Activated CD4-positive, alpha-beta memory T cell treated with anti-CD3 and anti-CD28 coated beads for 36 hours (primary cell): ENCODE data around the gene IGFN1. TPM values are rescaled to one million over a fixed set of nuclear protein-coding genes. Genes with fewer than 3 reads are reported as not detected.
A peak's percentile ranks its signal among the peaks of the same experiment; 100 is the strongest.

Experiments used
- CTCF ChIA-PET: fragments of 350-600 bp; sonication (Branson Sonifier 250); formaldehyde crosslinking; loops from one replicate; lab custom pipeline; 2021; ENCODE audit warnings: antibody characterized with exemption, inconsistent platforms; lab: Charles Lee
- POLR2A ChIA-PET: fragments of 350-600 bp; sonication (Branson Sonifier 250); formaldehyde crosslinking; loops from one replicate; lab custom pipeline; 2021; ENCODE audit warnings: antibody characterized with exemption; lab: Charles Lee
- DNase-seq: peaks from one replicate; pipeline ENCODE4 v3.0.0-alpha.2; 2020
- H3K27ac Mint-ChIP-seq: one replicate; pipeline ENCODE4 v1.8.0; 2021; ENCODE audit warnings: mixed read lengths
- H3K27me3 Mint-ChIP-seq: one replicate; pipeline ENCODE4 v1.8.0; 2021; ENCODE audit warnings: mixed read lengths
- H3K36me3 Mint-ChIP-seq: one replicate; pipeline ENCODE4 v1.8.0; 2021; ENCODE audit warnings: mixed read lengths
- H3K4me1 Mint-ChIP-seq: one replicate; pipeline ENCODE4 v1.8.0; 2021; ENCODE audit warnings: low read depth, mixed read lengths
- H3K4me3 Mint-ChIP-seq: one replicate; pipeline ENCODE4 v1.8.0; 2021; ENCODE audit warnings: mild to moderate bottlenecking, mixed read lengths
- H3K9me3 Mint-ChIP-seq: one replicate; pipeline ENCODE4 v1.8.0; 2021; ENCODE audit warnings: mixed read lengths
- intact Hi-C: fragments of 100-400 bp; cut with micrococcal nuclease; formaldehyde crosslinking; loops from one replicate; pipeline ENCODE4 v1.15.1; 2023
- total RNA-seq, 2 experiments: library from RNA; stranded (reverse); gene quantifications; one replicate each; pipeline ENCODE4 v1.2.3, GENCODE V29; 2021

The IGFN1 gene
- total RNA-seq, 2 experiments from 2014 or later: not detected

DNA sequence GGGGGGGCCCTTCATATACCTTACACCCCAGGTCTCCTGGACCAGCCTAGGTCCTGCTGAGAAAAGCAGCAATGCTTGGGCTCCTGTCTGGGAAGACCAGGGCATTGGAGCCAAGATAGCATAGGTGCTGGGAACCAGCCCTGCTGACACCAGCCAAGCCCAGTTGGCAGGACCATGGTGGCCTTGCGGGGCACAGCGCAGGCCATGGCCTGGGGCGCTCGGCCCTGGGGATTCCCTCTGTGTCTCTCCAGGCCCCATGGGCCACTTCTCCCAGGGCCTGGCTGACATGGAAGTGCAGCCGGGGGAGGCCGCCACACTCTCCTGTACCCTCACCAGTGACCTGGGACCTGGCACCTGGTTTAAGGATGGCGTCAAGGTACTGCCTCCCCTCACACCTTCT is 23.3 kb downstream of the IGFN1 start:
- Mint-ChIP-seq H3K27ac (no peak overlapping the region), H3K9me3 (no peaks in the 10 kb centered on the region), H3K36me3 (no peaks in the 10 kb centered on the region), H3K27me3 (peaks cover 12% of the 10 kb centered on the region), H3K4me1 (no peaks in the 10 kb centered on the region), H3K4me3 (no peak overlapping the region)
- POLR2A ChIA-PET: no interaction called here
- CTCF ChIA-PET: interaction anchor here (1.0 kb wide), 1 partner anchor 9 kb away, joined by 3 read pairs; no protein-coding TSS in a partner anchor
- DNase-seq: no peak
- intact Hi-C loops: no loop called here

GRCh38 chr1:201214461-201214860 is 23.8 kb downstream of the IGFN1 start:
- ChIA-PET CTCF (interaction anchor here (1.0 to 1.3 kb wide), 3 partner anchors 9 to 195 kb away, joined by 3 to 4 read pairs (median 3); no protein-coding TSS in a partner anchor), POLR2A (no interaction called here)
- Mint-ChIP-seq H3K9me3 (no peaks in the 10 kb centered on the region), H3K4me3 (no peak overlapping the region), H3K27me3 (peaks cover 12% of the 10 kb centered on the region), H3K36me3 (no peaks in the 10 kb centered on the region), H3K27ac (no peak overlapping the region), H3K4me1 (no peaks in the 10 kb centered on the region)
- DNase-seq: no peak
- intact Hi-C loops: no loop called here

DNA sequence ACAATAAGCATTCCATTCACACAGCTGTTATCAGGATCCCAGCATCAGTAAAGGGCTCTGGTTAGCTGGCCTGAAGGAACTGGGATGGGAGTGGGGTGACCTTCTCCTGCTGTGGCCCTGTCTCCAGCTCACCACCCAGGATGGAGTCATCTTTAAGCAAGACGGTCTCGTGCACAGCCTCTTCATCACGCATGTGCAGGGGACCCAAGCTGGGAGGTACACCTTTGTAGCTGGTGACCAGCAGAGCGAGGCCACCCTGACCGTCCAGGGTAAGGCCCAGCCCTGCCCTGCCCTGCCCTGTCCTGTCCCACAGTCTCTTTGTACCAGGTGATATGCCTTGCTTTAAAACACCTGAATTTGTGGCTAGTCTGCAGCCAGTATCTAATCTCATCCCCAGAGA is 24.3 kb downstream of the IGFN1 start:
- H3K36me3 Mint-ChIP-seq: no peaks in the 10 kb centered on the region
- H3K9me3 Mint-ChIP-seq: no peaks in the 10 kb centered on the region
- DNase-seq: no peak
- H3K27me3 Mint-ChIP-seq: peaks cover 12% of the 10 kb centered on the region
- no peak overlapping the region for H3K4me3 Mint-ChIP-seq
- no peak overlapping the region for H3K27ac Mint-ChIP-seq
- no peaks in the 10 kb centered on the region for H3K4me1 Mint-ChIP-seq
- POLR2A ChIA-PET: no interaction called here
- intact Hi-C loops: no loop called here
- CTCF ChIA-PET: interaction anchor here (1.0 to 1.3 kb wide), 3 partner anchors 8 to 194 kb away, joined by 3 to 4 read pairs (median 3); no protein-coding TSS in a partner anchor

- Mint-ChIP-seq H3K4me1 (no peaks in the 10 kb centered on the region), H3K27ac (no peak overlapping the region), H3K36me3 (no peaks in the 10 kb centered on the region), H3K4me3 (no peak overlapping the region), H3K27me3 (peaks cover 11% of the 10 kb centered on the region), H3K9me3 (no peaks in the 10 kb centered on the region)
- DNase-seq: peak; percentile 5
- POLR2A ChIA-PET: no interaction called here
- intact Hi-C loops: no loop called here
- CTCF ChIA-PET: interaction anchor here (1.2 to 1.3 kb wide), 2 partner anchors 8 to 23 kb away, joined by 3 to 4 read pairs; no protein-coding TSS in a partner anchor
These were observed 25.1 kb downstream of the IGFN1 start for GRCh38 chr1:201215531-201216357.

DNA sequence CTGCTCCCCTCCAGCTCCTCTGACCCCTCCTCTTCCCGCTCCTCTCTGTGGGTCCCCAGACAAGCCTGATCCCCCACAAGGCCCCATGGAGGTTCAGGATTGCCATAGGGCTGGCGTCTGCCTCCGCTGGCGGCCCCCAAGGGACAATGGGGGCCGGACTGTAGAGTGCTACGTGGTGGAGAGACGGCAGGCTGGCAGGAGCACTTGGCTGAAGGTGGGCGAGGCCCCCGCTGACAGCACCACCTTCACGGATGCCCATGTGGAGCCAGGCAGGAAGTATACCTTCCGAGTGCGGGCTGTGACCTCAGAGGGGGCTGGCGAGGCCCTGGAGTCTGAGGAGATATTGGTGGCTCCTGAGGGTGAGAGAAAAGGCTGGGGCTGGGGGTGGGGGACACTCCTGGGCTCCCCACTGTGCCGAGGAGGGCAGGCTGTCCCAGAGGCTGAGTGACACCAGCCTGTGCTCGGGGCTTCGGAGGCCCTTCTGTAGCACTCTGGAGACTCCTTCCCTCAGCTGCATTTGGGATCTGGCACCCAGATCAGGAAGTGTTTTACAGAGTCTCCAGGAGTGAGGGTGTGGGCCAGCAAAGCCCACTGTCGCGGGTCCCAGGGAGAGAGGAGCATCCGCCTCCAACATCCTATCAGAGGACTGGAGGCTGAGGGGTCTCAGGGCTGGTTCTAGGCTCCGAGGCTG is 25.9 kb downstream of the IGFN1 start:
- Mint-ChIP-seq H3K4me1 (no peaks in the 10 kb centered on the region), H3K4me3 (no peak overlapping the region), H3K36me3 (no peaks in the 10 kb centered on the region), H3K27me3 (peaks cover 4% of the 10 kb centered on the region), H3K27ac (no peak overlapping the region), H3K9me3 (no peaks in the 10 kb centered on the region)
- ChIA-PET POLR2A (no interaction called here), CTCF (no interaction called here)
- DNase-seq: peak; percentile 4
- intact Hi-C loops: no loop called here

GRCh38 chr1:201217146-201217545 is 26.5 kb downstream of the IGFN1 start:
- peak; percentile 1 for DNase-seq
- CTCF ChIA-PET: no interaction called here
- intact Hi-C loops: no loop called here
- no peaks in the 10 kb centered on the region for H3K9me3 Mint-ChIP-seq
- POLR2A ChIA-PET: no interaction called here
- no peak overlapping the region for H3K27ac Mint-ChIP-seq
- H3K27me3 Mint-ChIP-seq: no peaks in the 10 kb centered on the region
- no peak overlapping the region for H3K4me3 Mint-ChIP-seq
- H3K4me1 Mint-ChIP-seq: no peaks in the 10 kb centered on the region
- H3K36me3 Mint-ChIP-seq: no peaks in the 10 kb centered on the region

DNA sequence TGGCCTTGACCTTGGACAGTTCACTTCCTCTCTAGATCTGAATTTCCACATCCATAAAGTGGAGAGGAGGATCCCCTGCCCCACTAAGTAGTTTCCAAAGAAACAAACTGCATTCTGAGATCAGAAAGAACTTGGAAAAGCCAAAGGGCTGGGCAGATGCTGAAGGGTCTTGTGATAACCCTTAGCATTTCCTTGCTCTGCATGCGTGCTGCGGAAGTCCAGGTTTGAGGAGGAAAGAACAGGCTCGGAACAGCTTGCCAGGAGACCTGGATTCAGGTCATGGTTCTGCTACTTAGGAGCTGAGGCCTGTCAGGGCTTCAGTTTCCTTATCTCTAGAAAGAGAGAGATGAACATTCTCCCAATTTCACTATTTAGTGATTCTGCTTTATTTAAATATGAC is 27.2 kb downstream of the IGFN1 start:
- no peak overlapping the region for H3K27ac Mint-ChIP-seq
- ChIA-PET POLR2A (no interaction called here), CTCF (no interaction called here)
- no peaks in the 10 kb centered on the region for H3K4me1 Mint-ChIP-seq
- DNase-seq: no peak
- no peak overlapping the region for H3K4me3 Mint-ChIP-seq
- H3K27me3 Mint-ChIP-seq: no peaks in the 10 kb centered on the region
- H3K9me3 Mint-ChIP-seq: no peaks in the 10 kb centered on the region
- intact Hi-C loops: no loop called here
- H3K36me3 Mint-ChIP-seq: no peaks in the 10 kb centered on the region

GRCh38 chr1:201218409-201218808 is 27.8 kb downstream of the IGFN1 start:
- Mint-ChIP-seq H3K4me1 (no peaks in the 10 kb centered on the region), H3K27me3 (no peaks in the 10 kb centered on the region), H3K4me3 (no peak overlapping the region), H3K36me3 (no peaks in the 10 kb centered on the region), H3K9me3 (no peaks in the 10 kb centered on the region), H3K27ac (no peak overlapping the region)
- ChIA-PET POLR2A (no interaction called here), CTCF (interaction anchor here (0.9 to 1.4 kb wide), 2 partner anchors 64 to 68 kb away, joined by 3 to 5 read pairs; partner anchors contain the start of gene TMEM9)
- intact Hi-C loops: no loop called here
- peak; percentile 7 for DNase-seq

DNA sequence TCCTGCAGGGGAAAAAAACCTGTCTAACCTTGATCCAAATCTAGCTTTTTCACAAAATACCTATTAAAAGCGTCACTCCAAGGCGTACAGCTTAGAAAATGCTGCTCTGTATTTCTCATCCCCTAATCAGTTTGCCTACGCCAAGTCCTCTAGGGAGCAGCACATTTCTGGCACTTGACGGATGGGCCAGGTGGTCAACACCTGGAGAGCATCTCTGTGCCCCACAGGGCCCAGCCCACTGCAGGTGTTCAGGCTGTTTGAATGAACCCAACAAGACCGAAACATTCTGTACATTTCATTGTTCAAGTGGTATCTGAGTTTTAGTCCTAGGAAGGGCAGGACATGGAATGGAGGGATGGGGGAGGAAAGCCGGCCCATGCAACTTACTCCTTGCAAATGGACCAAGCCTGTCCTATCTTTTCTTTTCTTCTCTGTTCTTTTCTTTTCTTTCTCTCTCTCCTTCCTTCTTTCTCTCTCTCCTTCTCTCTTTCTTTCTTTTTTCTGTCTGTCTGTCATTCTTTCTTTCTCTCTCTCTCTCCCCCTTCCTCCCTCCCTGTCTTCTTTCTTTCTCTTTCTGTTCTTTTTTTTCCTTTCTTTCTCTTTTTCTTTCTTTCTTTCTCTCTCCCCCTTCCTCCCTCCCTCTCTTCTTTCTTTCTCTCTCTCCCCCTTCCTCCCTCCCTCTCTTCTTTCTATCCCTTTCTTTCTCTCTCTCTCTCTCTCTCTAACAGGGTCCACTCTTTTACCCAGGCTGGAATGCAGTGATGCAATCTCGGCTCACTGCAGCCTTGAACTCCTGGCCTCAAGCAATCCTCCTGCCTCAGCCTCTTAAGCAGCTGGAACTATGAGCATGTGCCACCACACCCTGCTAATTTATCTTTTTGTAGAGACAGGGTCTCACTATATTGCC is 29.1 kb downstream of the IGFN1 start:
- no peaks in the 10 kb centered on the region for H3K27me3 Mint-ChIP-seq
- H3K4me3 Mint-ChIP-seq: no peak overlapping the region
- no peaks in the 10 kb centered on the region for H3K36me3 Mint-ChIP-seq
- ChIA-PET CTCF (interaction anchor here (0.9 to 1.4 kb wide), 3 partner anchors 66 to 109 kb away, joined by 3 to 5 read pairs (median 3); partner anchors contain the start of gene TMEM9), POLR2A (interaction anchor here (0.8 kb wide), 1 partner anchor 81 kb away, joined by 3 read pairs; no protein-coding TSS in a partner anchor)
- H3K9me3 Mint-ChIP-seq: no peaks in the 10 kb centered on the region
- no peak overlapping the region for H3K27ac Mint-ChIP-seq
- intact Hi-C loops: no loop called here
- no peak for DNase-seq
- no peaks in the 10 kb centered on the region for H3K4me1 Mint-ChIP-seq

DNA sequence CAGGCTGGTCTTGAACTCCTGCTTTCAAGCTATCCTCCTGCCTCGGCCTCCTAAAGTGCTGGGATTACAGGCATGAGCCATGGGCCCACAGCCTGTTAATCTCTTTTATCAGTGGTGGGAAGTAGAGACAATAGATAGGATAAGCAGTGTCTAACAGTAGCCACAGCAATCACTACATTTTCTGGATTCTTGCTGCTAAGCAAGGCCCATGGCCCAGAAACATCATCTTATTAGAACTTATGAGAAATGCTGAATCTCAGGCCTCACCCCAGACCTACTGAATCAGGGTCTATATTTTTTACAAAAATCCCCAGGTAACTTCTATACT is 29.7 kb downstream of the IGFN1 start:
- no peak overlapping the region for H3K27ac Mint-ChIP-seq
- peak; percentile 6 for DNase-seq
- intact Hi-C loops: no loop called here
- H3K36me3 Mint-ChIP-seq: no peaks in the 10 kb centered on the region
- no peaks in the 10 kb centered on the region for H3K27me3 Mint-ChIP-seq
- no peaks in the 10 kb centered on the region for H3K9me3 Mint-ChIP-seq
- POLR2A ChIA-PET: no interaction called here
- CTCF ChIA-PET: interaction anchor here (1.0 kb wide), 1 partner anchor 109 kb away, joined by 3 read pairs; no protein-coding TSS in a partner anchor
- no peak overlapping the region for H3K4me3 Mint-ChIP-seq
- no peaks in the 10 kb centered on the region for H3K4me1 Mint-ChIP-seq

GRCh38 chr1:201221201-201221846 is 30.7 kb downstream of the IGFN1 start:
- H3K4me3 Mint-ChIP-seq: no peak overlapping the region

More at GRCh38 chr1:201221201-201221846, 30.7 kb downstream of the IGFN1 start:
- H3K27me3 Mint-ChIP-seq: no peaks in the 10 kb centered on the region
- H3K27ac Mint-ChIP-seq: no peak overlapping the region
- ChIA-PET CTCF (interaction anchor here (1.0 to 2.3 kb wide), 3 partner anchors 18 to 74 kb away, joined by 3 to 37 read pairs (median 3); no protein-coding TSS in a partner anchor), POLR2A (no interaction called here)
- H3K4me1 Mint-ChIP-seq: no peaks in the 10 kb centered on the region
- H3K9me3 Mint-ChIP-seq: no peaks in the 10 kb centered on the region
- peak; percentile 7 for DNase-seq
- intact Hi-C loops: no loop called here
- H3K36me3 Mint-ChIP-seq: no peaks in the 10 kb centered on the region
